Activated naive CD8-positive, alpha-beta T cell treated with anti-CD3 and anti-CD28 coated beads for 36 hours (primary cell): ENCODE results near the gene PRMT1. TPM values are rescaled to one million over a fixed set of nuclear protein-coding genes. Genes with fewer than 3 reads are reported as not detected.

Source experiments
- DNase-seq: peaks from one replicate; pipeline ENCODE4 v3.0.0; 2021
- H3K27ac Mint-ChIP-seq: one replicate; pipeline ENCODE4 v1.8.0; 2022; ENCODE audit warnings: mild to moderate bottlenecking, moderate library complexity, mixed read lengths
- H3K27me3 Mint-ChIP-seq: one replicate; pipeline ENCODE4 v1.8.0; 2022; ENCODE audit warnings: mild to moderate bottlenecking, mixed read lengths
- H3K36me3 Mint-ChIP-seq: one replicate; pipeline ENCODE4 v1.8.0; 2021; ENCODE audit warnings: mild to moderate bottlenecking, mixed read lengths
- H3K4me1 Mint-ChIP-seq: one replicate; pipeline ENCODE4 v1.8.0; 2021; ENCODE audit warnings: mixed read lengths
- H3K4me3 Mint-ChIP-seq: one replicate; pipeline ENCODE4 v1.8.0; 2022; ENCODE audit warnings: mild to moderate bottlenecking, moderate library complexity, mixed read lengths
- H3K9me3 Mint-ChIP-seq: one replicate; pipeline ENCODE4 v1.8.0; 2022; ENCODE audit warnings: mixed read lengths
- total RNA-seq, 2 experiments: library from RNA; stranded (reverse); gene quantifications; one replicate each; pipeline ENCODE4 v1.2.3, GENCODE V29; 2021

The PRMT1 gene
- total RNA-seq, 2 experiments from 2014 or later = 538 to 547 TPM

- DNase-seq = no peak
These were observed 10.7 kb downstream of the PRMT1 start for GRCh38 chr19:49687566-49688316.

GRCh38 chr19:49688531-49689132, 11.6 kb downstream of the PRMT1 start:
- no peak for DNase-seq
- H3K9me3 Mint-ChIP-seq = no peaks in the 10 kb centered on the region
- H3K4me1 Mint-ChIP-seq = peaks cover 36% of the 10 kb centered on the region
- H3K27me3 Mint-ChIP-seq = peaks cover 26% of the 10 kb centered on the region
- H3K27ac Mint-ChIP-seq = no peak overlapping the region
- no peak overlapping the region for H3K4me3 Mint-ChIP-seq
- peaks cover 37% of the 10 kb centered on the region for H3K36me3 Mint-ChIP-seq

More at GRCh38 chr19:49687566-49688316, 10.7 kb downstream of the PRMT1 start:
- H3K27ac Mint-ChIP-seq = no peak overlapping the region
- no peaks in the 10 kb centered on the region for H3K9me3 Mint-ChIP-seq
- H3K36me3 Mint-ChIP-seq = peaks cover 42% of the 10 kb centered on the region
- peaks cover 23% of the 10 kb centered on the region for H3K27me3 Mint-ChIP-seq
- H3K4me1 Mint-ChIP-seq = peaks cover 36% of the 10 kb centered on the region
- no peak overlapping the region for H3K4me3 Mint-ChIP-seq

GRCh38 chr19:49689133-49690078, 12.3 kb downstream of the PRMT1 start, which contains the start of gene ADM5:
TSS of gene ADM5 (plus strand) at chr19:49689594. CDS start at chr19:49689838, 244 bp downstream.
- Mint-ChIP-seq H3K27me3 (peaks cover 26% of the 10 kb centered on the region), H3K27ac (peak within 1 kb of the TSS; percentile 77)

GRCh38 chr19:49690079-49690655, 13.1 kb downstream of the PRMT1 start:
- H3K27ac Mint-ChIP-seq = peak overlapping the region; percentile 77
- H3K36me3 Mint-ChIP-seq = peaks cover 30% of the 10 kb centered on the region
- DNase-seq = no peak
- H3K4me1 Mint-ChIP-seq = peaks cover 36% of the 10 kb centered on the region
- H3K9me3 Mint-ChIP-seq = no peaks in the 10 kb centered on the region
- peaks cover 26% of the 10 kb centered on the region for H3K27me3 Mint-ChIP-seq
- H3K4me3 Mint-ChIP-seq = peak overlapping the region; percentile 74

More at GRCh38 chr19:49689133-49690078, 12.3 kb downstream of the PRMT1 start, which contains the start of gene ADM5:
- Mint-ChIP-seq H3K4me1 (peaks cover 36% of the 10 kb centered on the region), H3K36me3 (peaks cover 30% of the 10 kb centered on the region), H3K9me3 (no peaks in the 10 kb centered on the region), H3K4me3 (peak within 1 kb of the TSS; percentile 74)
- peak; percentile 54 for DNase-seq

GRCh38 chr19:49690656-49691242, 13.7 kb downstream of the PRMT1 start, which contains the start of gene CPT1C:
TSS of gene CPT1C (plus strand) at chr19:49691116. CDS start at chr19:49692253, 1,137 bp downstream.
- Mint-ChIP-seq H3K4me1 (peaks cover 33% of the 10 kb centered on the region), H3K27ac (peak within 1 kb of the TSS; percentile 77), H3K27me3 (peaks cover 26% of the 10 kb centered on the region), H3K9me3 (no peaks in the 10 kb centered on the region), H3K4me3 (peak within 1 kb of the TSS; percentile 74), H3K36me3 (peaks cover 25% of the 10 kb centered on the region)
- DNase-seq = peak; percentile 60

- no peak for DNase-seq
These were observed 14.4 kb downstream of the PRMT1 start for GRCh38 chr19:49691243-49692146.

GRCh38 chr19:49692147-49692506, 15.1 kb downstream of the PRMT1 start:
- H3K9me3 Mint-ChIP-seq = no peaks in the 10 kb centered on the region
- DNase-seq = no peak
- peaks cover 26% of the 10 kb centered on the region for H3K27me3 Mint-ChIP-seq
- no peak overlapping the region for H3K27ac Mint-ChIP-seq
- H3K4me3 Mint-ChIP-seq = no peak overlapping the region
- peaks cover 30% of the 10 kb centered on the region for H3K4me1 Mint-ChIP-seq
- H3K36me3 Mint-ChIP-seq = peaks cover 21% of the 10 kb centered on the region

More at GRCh38 chr19:49691243-49692146, 14.4 kb downstream of the PRMT1 start:
- H3K9me3 Mint-ChIP-seq = no peaks in the 10 kb centered on the region
- H3K27me3 Mint-ChIP-seq = peaks cover 26% of the 10 kb centered on the region
- H3K4me3 Mint-ChIP-seq = peak overlapping the region; percentile 74
- peak overlapping the region; percentile 52 for H3K27ac Mint-ChIP-seq
- H3K4me1 Mint-ChIP-seq = peaks cover 33% of the 10 kb centered on the region
- peaks cover 24% of the 10 kb centered on the region for H3K36me3 Mint-ChIP-seq

- Mint-ChIP-seq H3K4me3 (no peak overlapping the region), H3K27ac (no peak overlapping the region), H3K9me3 (no peaks in the 10 kb centered on the region), H3K27me3 (peaks cover 22% of the 10 kb centered on the region), H3K36me3 (no peaks in the 10 kb centered on the region), H3K4me1 (peaks cover 4% of the 10 kb centered on the region)
- DNase-seq = no peak
These were observed 19.0 kb downstream of the PRMT1 start for GRCh38 chr19:49696115-49696514.

- DNase-seq = no peak
- no peaks in the 10 kb centered on the region for H3K9me3 Mint-ChIP-seq
- H3K4me3 Mint-ChIP-seq = no peak overlapping the region
- H3K36me3 Mint-ChIP-seq = no peaks in the 10 kb centered on the region
- H3K27me3 Mint-ChIP-seq = peaks cover 15% of the 10 kb centered on the region
- H3K27ac Mint-ChIP-seq = no peak overlapping the region
- peaks cover 2% of the 10 kb centered on the region for H3K4me1 Mint-ChIP-seq
These were observed 19.8 kb downstream of the PRMT1 start for GRCh38 chr19:49696865-49697264.

- H3K27me3 Mint-ChIP-seq = peaks cover 14% of the 10 kb centered on the region
- no peaks in the 10 kb centered on the region for H3K4me1 Mint-ChIP-seq
- no peak overlapping the region for H3K4me3 Mint-ChIP-seq
- H3K36me3 Mint-ChIP-seq = no peaks in the 10 kb centered on the region
- no peak for DNase-seq
- H3K27ac Mint-ChIP-seq = no peak overlapping the region
- no peaks in the 10 kb centered on the region for H3K9me3 Mint-ChIP-seq
These were observed 22.3 kb downstream of the PRMT1 start for GRCh38 chr19:49699364-49699763.

GRCh38 chr19:49700563-49700962, 23.5 kb downstream of the PRMT1 start:
- no peak for DNase-seq
- no peaks in the 10 kb centered on the region for H3K36me3 Mint-ChIP-seq
- no peak overlapping the region for H3K27ac Mint-ChIP-seq
- H3K4me1 Mint-ChIP-seq = no peaks in the 10 kb centered on the region
- no peaks in the 10 kb centered on the region for H3K9me3 Mint-ChIP-seq
- peaks cover 14% of the 10 kb centered on the region for H3K27me3 Mint-ChIP-seq
- H3K4me3 Mint-ChIP-seq = no peak overlapping the region

- DNase-seq = no peak
- peaks cover 14% of the 10 kb centered on the region for H3K27me3 Mint-ChIP-seq
- no peaks in the 10 kb centered on the region for H3K4me1 Mint-ChIP-seq
- no peaks in the 10 kb centered on the region for H3K36me3 Mint-ChIP-seq
- no peak overlapping the region for H3K4me3 Mint-ChIP-seq
- H3K27ac Mint-ChIP-seq = no peak overlapping the region
- H3K9me3 Mint-ChIP-seq = no peaks in the 10 kb centered on the region
These were observed 24.3 kb downstream of the PRMT1 start for GRCh38 chr19:49701271-49701786.
